ENCODE data around the gene C10orf95.

Gene C10orf95

GRCh38 chr10:102401342-102401654, 50.0 kb downstream of the C10orf95 start:
- DNase-seq (ENCODE audit: low spot score), result no peak

GRCh38 chr10:102400598-102401341, 50.6 kb downstream of the C10orf95 start:
- DNase-seq (ENCODE audit: low spot score), result no peak

GRCh38 chr10:102400076-102400475, 51.3 kb downstream of the C10orf95 start:
- DNase-seq (ENCODE audit: low spot score), result no peak

Data from AG08395 (cell line).